ENCODE measurements around the gene BRINP1. TPM values are rescaled to one million over a fixed set of nuclear protein-coding genes. Genes with fewer than 3 reads are reported as not detected.

BRINP1 gene
- total and polyA plus RNA-seq, 8 donors = 0.09 to 0.70 (median 0.15) TPM; not detected in 1

DNA sequence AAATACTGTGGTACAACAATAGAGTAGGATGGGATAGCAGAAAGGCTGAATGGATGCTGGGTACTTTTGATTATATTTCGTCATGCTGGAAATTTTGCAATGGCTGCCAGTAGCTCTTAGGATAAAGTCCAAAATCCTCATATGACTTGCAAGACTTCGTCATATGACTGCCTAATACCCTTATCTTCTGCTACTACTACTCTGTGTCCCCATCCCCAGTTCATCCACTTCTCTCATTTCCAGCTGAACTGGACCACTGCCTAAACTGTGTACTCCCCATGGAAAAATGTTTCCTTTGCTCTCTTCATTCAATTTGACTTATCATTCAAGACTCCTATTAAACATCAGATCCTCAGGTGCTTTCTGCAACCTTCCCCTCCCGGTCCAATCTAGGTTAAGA lies 212.9 kb downstream of the BRINP1 start:
- TF ChIP-seq, protein P1, sequence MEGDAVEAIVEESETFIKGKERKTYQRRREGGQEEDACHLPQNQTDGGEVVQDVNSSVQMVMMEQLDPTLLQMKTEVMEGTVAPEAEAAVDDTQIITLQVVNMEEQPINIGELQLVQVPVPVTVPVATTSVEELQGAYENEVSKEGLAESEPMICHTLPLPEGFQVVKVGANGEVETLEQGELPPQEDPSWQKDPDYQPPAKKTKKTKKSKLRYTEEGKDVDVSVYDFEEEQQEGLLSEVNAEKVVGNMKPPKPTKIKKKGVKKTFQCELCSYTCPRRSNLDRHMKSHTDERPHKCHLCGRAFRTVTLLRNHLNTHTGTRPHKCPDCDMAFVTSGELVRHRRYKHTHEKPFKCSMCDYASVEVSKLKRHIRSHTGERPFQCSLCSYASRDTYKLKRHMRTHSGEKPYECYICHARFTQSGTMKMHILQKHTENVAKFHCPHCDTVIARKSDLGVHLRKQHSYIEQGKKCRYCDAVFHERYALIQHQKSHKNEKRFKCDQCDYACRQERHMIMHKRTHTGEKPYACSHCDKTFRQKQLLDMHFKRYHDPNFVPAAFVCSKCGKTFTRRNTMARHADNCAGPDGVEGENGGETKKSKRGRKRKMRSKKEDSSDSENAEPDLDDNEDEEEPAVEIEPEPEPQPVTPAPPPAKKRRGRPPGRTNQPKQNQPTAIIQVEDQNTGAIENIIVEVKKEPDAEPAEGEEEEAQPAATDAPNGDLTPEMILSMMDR (IDR thresholded peaks at IDR 0.05) = no peak
- DNase-seq = no peak
- no peak for ATAC-seq
- H3K4me1 ChIP-seq = no peaks in the 10 kb centered on the region
- H3K27ac ChIP-seq = no peak overlapping the region
- H3K36me3 ChIP-seq = no peaks in the 10 kb centered on the region
- no peaks in the 10 kb centered on the region for H3K27me3 ChIP-seq
- intact Hi-C loops (cut with DNase I) = no loop called here
- no peaks in the 10 kb centered on the region for H3K9me3 ChIP-seq
- H3K4me3 ChIP-seq = no peak overlapping the region

DNA sequence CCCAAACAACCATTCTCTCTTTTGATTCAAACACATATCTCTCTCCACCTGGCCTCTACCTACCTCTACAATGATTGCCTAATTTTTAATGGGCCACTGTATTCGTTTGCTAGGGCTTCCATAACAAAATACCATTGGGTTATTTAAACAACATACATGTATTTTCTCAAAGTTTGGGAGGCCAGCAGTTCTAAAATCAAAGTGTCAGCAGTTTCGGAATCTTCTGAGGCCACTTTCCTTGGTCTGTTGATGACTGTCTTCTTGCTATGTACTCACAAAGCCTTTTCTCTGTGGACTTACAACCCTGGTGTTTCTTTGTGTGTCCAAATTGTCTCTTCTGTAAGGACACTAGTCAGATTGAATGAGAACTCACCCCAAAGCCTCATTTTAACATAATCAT lies 214.7 kb downstream of the BRINP1 start:
- ATAC-seq = no peak
- H3K27me3 ChIP-seq = no peaks in the 10 kb centered on the region

DNA sequence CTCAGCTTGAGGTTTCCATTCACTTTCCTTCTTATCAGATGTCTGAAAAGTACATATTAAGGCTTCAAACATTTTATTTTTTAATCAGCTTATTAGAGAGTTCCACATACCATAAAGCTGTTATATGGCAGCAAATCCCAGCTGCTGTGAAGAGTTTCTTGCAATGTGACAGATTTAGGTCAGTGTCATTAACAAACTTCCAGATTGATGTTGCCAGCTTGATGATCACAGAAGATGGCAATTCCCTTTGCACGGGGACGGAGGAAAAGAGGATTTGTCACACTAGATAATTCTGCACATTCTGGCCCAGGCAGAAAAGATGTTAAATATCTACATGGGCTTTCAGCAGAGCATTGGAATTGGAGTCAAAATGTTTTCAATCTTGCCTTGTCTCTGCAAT lies 215.8 kb downstream of the BRINP1 start:
- Histone ChIP-seq H3K36me3 (no peaks in the 10 kb centered on the region), H3K27me3 (no peaks in the 10 kb centered on the region), H3K27ac (no peak overlapping the region), H3K4me3 (no peak overlapping the region), H3K4me1 (no peaks in the 10 kb centered on the region), H3K9me3 (no peaks in the 10 kb centered on the region)
- ATAC-seq (no peak), DNase-seq (no peak)
- TF ChIP-seq, protein P1 (IDR thresholded peaks at IDR 0.05) = no peak
- intact Hi-C loops (cut with DNase I) = no loop called here

More for the DNA sequence above, 214.7 kb downstream of the BRINP1 start:
- H3K4me1 ChIP-seq = no peaks in the 10 kb centered on the region
- H3K36me3 ChIP-seq = no peaks in the 10 kb centered on the region
- intact Hi-C loops (cut with DNase I) = no loop called here
- no peak overlapping the region for H3K4me3 ChIP-seq
- H3K9me3 ChIP-seq = no peaks in the 10 kb centered on the region
- no peak for DNase-seq
- H3K27ac ChIP-seq = no peak overlapping the region
- TF ChIP-seq, protein P1 (IDR thresholded peaks at IDR 0.05) = no peak

DNA sequence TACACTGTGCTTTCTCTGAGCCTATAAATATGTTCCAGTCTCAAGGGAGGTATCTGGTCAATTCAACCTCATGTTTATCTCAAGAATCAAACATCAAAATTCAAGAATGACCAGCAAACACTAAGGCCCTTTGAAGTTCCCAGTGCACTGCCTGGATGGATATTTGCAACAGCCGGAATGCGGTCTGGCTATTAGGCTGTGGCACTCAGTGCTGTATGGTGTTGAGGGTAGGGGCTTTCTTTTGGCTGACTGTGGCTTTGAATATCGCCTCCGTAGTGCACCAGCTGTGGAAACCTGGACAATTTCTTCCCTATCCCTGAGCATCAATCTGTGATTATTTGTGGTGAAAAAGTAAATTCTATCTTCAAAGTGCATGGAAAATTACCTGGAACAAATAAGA lies 220.4 kb downstream of the BRINP1 start:
- TF ChIP-seq, protein P1 (IDR thresholded peaks at IDR 0.05) = no peak
- Histone ChIP-seq H3K9me3 (no peaks in the 10 kb centered on the region), H3K36me3 (no peaks in the 10 kb centered on the region), H3K4me3 (no peak overlapping the region), H3K4me1 (no peaks in the 10 kb centered on the region), H3K27ac (no peak overlapping the region), H3K27me3 (no peaks in the 10 kb centered on the region)
- intact Hi-C loops (cut with DNase I) = no loop called here
- DNase-seq (no peak), ATAC-seq (no peak)

DNA sequence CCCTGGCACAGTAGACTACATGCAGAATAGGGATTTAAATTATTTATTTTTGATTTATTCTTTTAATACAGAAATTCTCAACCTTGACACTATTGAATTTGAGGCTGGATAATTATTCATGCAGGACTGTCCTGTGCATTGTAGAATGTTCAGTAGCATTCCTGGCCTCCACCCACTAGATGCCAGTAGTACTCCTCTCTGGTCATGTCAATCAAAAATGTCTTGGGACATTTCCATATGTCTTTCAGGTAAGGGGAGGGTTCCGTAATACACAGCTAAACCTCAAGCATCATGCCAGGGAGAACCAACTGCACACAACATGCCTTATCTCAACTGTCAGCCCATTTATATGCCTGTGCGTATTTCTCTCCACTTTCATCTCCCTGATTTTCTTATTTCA lies 231.8 kb downstream of the BRINP1 start:
- Histone ChIP-seq H3K4me3 (no peak overlapping the region), H3K27me3 (no peaks in the 10 kb centered on the region), H3K4me1 (no peaks in the 10 kb centered on the region), H3K27ac (no peak overlapping the region), H3K36me3 (no peaks in the 10 kb centered on the region), H3K9me3 (no peaks in the 10 kb centered on the region)
- intact Hi-C loops (cut with DNase I) = no loop called here
- ATAC-seq = no peak
- no peak for DNase-seq
- TF ChIP-seq, protein P1 (IDR thresholded peaks at IDR 0.05) = no peak

Data from left lung (tissue), 10 donors.